GM18868 (cell line): Measurements from ENCODE around the gene PTBP1.
"Not testable (repeated sequence)": the region's sequence is repeated elsewhere in the genome, so short reads cannot be mapped to it uniquely, and the experiment has no call there.

Source experiments
- ATAC-seq: cut with Tn5 transposase; IDR thresholded peaks from one replicate; pipeline ENCODE4 v1.9.1; 2021; ENCODE audit warnings: mild to moderate bottlenecking, moderate library complexity; ENCODE audit not compliant: unreplicated experiment

Gene PTBP1

DNA sequence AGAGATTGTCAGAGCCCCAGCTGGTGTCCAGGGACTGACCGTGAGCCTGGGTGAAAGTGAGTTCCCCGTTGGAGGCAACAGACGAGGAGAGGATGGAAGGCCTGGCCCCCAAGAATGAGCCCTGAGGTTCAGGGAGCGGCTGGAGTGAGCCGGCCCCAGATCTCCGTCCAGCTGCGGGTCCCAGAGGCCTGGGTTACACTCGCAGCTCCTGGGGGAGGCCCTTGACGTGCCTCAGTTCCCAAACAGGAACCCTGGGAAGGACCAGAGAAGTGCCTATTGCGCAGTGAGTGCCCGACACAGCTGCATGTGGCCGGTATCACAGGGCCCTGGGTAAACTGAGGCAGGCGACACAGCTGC is 53.7 kb downstream of the PTBP1 start:
- no peak for ATAC-seq

DNA sequence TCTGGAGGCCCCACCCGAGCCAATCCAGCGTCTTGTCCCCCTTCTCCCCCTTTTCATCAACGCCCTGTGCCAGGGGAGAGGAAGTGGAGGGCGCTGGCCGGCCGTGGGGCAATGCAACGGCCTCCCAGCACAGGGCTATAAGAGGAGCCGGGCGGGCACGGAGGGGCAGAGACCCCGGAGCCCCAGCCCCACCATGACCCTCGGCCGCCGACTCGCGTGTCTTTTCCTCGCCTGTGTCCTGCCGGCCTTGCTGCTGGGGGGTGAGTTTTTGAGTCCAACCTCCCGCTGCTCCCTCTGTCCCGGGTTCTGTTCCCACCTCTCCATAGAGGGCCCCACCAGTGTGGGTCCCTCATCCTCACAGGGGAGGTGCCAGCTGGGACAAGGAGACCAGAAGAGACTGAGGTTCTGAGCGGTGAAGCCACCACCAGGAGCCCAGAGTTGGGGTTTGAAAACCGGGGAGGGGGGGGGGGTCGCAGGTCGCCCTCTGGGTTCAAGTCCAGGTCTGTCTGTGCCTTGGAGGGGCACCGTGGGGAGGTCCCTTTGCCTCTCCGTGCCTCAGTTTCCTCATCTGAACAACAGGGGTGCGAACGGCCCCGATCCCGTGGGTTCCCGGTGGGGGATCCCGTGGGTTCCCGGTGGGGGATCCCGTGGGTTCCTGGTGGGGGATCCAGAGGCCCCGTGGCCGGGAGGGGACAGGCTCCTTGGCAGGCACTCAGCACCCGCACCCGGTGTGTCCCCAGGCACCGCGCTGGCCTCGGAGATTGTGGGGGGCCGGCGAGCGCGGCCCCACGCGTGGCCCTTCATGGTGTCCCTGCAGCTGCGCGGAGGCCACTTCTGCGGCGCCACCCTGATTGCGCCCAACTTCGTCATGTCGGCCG is 55.1 kb downstream of the PTBP1 start, which contains the start of gene ELANE:
TSS of gene ELANE (plus strand) at position 168 of the 878 bp plus-strand sequence. CDS start at position 194, 26 bp downstream.
- no peak for ATAC-seq

DNA sequence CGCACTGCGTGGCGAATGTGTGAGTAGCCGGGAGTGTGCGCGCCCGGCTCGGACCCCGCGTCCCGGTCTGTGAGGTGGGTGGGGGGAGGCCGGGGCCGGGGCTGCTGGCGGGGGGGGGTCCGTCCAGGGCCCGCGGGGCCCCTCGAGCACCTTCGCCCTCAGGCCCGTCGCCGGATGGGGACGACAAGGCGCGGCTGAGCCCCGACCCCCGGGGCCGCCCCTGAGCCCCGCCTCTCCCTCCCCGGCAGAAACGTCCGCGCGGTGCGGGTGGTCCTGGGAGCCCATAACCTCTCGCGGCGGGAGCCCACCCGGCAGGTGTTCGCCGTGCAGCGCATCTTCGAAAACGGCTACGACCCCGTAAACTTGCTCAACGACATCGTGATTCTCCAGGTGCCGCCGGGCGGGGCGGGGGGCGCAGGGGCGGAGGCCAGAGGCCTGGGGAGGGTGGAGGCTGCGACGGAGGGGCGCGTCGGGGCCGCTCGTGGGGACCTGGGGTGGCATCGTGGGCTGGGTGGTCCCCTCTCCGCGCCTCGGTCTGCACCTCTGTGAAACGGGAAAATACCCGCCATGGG is 55.8 kb downstream of the PTBP1 start:
- no peak for ATAC-seq

DNA sequence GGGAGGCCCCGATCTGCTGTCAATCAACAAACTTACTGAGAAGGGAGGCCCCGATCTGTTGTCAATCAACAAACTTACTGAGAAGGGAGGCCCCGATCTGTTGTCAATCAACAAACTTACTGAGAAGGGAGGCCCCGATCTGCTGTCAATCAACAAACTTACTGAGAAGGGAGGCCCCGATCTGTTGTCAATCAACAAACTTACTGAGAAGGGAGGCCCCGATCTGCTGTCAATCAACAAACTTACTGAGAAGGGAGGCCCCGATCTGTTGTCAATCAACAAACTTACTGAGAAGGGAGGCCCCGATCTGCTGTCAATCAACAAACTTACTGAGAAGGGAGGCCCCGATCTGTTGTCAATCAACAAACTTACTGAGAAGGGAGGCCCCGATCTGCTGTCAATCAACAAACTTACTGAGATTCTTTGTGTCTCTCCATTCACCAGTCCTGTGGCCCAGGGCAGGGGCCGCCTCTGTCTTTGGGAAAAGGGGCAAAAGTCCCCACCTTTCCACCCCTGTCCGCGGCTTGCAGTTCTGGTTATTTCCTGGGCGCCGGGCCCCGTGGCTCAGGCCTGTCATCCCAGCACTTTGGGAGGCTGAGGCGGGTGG is 56.5 kb downstream of the PTBP1 start:
- ATAC-seq: not testable (repeated sequence)

DNA sequence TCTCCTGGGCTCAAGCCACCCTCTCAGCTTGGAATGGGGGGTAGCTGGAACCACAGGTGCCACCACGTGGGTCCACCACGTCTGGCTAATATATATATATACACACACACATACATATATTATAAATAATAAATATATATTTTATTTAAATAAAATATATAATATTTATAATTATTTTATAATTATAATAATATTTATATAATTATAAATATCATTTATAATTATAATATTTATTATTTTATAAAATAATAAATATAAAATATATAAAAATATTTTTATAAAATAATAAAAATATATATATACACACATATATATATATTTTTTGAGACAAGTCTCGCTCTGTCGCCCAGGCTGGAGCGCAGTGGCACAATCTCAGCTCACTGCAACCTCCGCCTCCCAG is 57.3 kb downstream of the PTBP1 start:
- ATAC-seq: no peak

DNA sequence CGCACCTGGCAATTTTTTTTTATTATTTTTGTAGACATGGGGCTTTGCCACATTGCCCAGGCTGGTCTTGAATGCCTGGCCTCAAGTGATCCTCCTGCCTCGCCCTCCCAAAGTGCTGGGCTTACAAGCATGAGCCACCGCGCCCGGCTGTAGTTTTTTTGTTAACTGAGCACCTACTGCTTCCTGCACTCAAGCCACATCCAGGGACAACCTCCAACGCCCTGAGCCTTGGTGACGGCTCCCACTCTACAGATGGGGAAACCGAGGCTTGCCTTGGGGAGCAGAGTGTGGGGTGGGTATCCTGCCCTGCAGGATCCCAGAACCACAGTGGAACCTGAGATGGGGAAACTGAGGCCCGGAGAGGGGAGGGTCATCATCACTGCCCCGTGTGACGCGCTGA is 57.9 kb downstream of the PTBP1 start:
- no peak for ATAC-seq

DNA sequence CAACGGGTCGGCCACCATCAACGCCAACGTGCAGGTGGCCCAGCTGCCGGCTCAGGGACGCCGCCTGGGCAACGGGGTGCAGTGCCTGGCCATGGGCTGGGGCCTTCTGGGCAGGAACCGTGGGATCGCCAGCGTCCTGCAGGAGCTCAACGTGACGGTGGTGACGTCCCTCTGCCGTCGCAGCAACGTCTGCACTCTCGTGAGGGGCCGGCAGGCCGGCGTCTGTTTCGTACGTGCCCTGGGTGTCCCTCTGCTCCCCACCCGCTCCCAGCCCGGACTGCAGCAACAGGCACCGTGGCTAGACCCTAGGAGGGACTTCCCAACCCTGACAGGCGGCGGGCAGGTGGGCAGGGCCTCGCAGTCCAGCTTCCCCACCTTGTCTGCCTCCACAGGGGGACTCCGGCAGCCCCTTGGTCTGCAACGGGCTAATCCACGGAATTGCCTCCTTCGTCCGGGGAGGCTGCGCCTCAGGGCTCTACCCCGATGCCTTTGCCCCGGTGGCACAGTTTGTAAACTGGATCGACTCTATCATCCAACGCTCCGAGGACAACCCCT is 58.4 kb downstream of the PTBP1 start:
- no peak for ATAC-seq

DNA sequence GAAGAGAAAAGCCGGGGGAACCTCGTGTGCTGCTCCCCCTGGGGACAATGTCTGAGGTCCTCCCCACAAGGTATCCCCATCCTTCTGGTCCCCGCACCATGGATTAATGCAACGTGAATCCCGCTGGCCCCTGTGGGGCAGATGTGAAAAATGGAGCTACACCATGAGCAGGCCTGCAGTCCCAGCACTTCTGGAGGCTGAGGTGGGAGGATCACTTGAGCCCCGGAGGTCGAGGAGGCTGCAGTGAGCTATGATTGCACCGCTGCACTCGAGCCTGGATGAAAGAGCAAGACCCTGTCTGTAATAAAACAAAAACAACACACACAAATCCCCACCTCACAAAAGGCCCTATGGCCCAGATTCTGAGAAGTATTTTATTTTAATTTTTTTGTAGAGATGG is 61.0 kb downstream of the PTBP1 start:
- no peak for ATAC-seq

DNA sequence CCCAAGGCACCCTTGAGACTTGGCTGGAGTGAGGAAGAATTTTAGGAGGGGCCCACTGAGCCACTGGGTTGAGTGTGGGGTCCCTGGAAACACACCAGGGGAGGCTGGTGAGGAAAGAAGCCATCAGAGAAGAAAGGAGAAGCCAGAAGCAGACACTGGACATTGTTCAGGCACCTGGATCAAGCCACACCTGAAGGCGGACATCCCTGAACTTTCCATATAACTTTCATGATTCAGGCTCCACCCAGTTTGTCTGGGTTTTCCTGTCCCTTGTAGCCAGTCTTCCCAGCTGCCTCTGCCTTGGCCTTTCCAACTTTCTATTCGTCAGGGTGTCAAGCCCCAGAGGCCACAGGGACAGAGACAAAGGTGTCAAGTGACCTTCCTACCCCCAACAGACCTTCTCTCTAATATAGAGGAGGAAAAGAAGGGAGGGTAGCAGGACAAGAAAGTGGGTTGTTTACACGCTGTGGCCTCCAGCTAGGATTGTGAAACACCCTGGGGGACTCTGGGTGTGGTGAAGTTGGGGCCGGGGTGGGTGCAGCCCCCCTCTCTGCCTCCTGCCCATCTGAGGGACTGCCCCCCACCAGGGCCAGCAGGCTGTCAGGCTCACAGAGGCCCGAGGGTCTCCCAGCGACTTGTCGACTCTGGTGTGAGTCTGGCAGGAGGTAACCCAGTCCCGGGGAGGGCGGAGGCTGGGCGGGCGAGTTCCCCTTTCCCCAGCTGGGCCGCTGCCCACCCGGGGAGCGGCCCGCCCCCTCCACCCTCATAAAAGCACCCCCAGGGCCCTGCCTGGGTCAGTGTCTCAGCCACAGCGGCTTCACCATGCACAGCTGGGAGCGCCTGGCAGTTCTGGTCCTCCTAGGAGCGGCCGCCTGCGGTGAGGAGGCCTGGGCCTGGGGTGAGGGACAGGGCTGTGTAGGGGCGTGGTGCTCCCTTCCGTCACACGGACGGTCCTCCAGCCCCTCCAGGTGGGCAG is 61.9 kb downstream of the PTBP1 start, which contains the start of gene CFD:
TSS of gene CFD (plus strand) at position 797 of the 976 bp plus-strand sequence. CDS start at position 823, 26 bp downstream.
- ATAC-seq: no peak

DNA sequence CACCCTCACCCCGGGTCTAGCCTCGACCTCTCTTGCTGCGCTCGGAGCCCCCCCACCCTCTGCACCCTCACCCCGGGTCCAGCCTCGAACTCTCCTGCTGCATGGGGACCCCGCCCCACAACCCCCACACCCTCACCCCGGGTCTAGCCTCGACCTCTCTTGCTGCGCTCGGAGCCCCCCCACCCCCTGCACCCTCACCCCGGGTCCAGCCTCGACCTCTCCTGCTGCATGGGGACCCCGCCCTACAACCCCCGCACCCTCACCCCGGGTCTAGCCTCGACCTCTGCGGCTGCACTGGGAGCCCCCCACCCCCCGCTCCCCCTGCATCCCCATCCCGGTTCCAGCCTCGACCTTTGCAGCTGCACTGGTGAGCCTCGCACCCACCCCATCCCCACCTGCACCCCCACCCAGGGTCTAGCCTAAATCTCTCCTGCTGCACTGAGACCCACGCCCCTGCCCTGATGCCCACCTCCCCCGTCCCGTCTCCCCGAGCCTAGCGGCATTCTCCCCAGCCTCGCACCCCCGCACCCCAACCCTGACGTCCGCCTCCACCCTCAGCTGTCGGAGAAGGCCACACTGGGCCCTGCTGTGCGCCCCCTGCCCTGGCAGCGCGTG is 64.0 kb downstream of the PTBP1 start:
- no peak for ATAC-seq
